GM19239 (cell line): ENCODE results near the gene SRF.

Experiments used
- DNase-seq: peaks from one replicate; pipeline ENCODE4 v3.0.0; 2011; ENCODE audit warnings: low spot score; ENCODE audit not compliant: insufficient read length
- FAIRE-seq: peaks from 2 replicates; lab custom pipeline; 2011; peaks lifted over from hg19 to GRCh38; lab: Jason Lieb, UNC

Gene SRF

DNA sequence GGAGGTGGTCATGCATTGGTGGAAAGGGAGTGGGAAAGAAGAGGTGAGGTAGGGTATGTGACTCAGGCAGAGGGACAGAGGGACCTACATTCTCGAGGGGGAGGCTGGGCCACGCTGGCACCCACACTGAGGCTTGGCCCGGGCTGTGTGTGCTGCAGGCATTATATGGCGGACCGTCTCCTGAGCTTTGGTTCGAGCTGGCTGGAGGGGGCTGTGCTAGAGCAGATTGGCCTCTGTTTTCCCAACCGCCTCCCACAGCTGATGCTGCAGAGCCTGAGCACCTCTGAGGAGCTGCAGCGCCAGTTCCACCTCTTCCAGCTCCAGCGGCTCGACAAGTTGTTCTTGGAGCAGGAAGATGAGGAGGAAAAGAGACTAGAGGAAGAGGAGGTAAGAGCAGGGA is 34.8 kb downstream of the SRF start:
- FAIRE-seq (no peak), DNase-seq (no peak)

DNA sequence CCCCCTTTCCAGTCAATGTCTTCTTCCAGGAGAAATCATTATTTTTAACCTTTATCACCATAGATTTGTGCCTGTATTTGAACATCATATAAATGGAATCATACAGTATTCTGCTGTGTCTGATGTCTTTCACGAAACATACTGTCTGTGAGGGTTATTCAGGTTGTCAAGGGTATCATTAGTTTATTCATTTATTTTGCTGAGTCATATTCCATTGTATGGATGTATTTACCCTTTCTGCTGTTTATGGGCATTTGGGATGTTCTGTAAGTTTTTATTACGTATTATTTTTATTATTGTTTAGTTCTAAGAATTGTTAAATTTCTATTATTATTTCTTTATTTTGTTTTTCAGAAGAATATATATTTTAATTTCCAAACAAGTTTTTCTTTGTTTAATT is 36.2 kb downstream of the SRF start:
- DNase-seq, result no peak
- no peak for FAIRE-seq

GRCh38 chr6:43211955-43212354 is 40.9 kb downstream of the SRF start:
- no peak for FAIRE-seq
- no peak for DNase-seq

- FAIRE-seq (no peak), DNase-seq (no peak)
Observed at GRCh38 chr6:43213431-43213830, 42.4 kb downstream of the SRF start.

GRCh38 chr6:43215066-43215465 is 44.0 kb downstream of the SRF start:
- DNase-seq (no peak), FAIRE-seq (no peak)

DNA sequence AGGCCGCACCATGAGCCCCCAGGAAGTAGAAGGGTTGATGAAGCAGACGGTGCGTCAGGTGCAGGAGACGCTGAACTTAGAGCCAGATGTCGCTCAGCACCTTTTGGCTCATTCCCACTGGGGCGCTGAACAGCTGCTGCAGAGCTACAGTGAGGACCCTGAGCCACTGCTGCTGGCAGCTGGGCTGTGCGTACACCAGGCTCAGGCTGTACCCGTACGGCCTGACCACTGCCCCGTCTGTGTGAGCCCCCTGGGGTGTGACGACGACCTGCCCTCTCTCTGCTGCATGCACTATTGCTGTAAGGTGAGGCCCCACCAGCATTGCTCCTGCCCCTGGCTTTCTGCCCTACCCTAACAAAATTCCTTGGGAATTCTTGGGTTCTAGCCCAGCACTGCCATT is 45.1 kb downstream of the SRF start:
- DNase-seq (no peak), FAIRE-seq (no peak)

GRCh38 chr6:43217351-43217750 is 46.3 kb downstream of the SRF start:
- DNase-seq (no peak), FAIRE-seq (no peak)

DNA sequence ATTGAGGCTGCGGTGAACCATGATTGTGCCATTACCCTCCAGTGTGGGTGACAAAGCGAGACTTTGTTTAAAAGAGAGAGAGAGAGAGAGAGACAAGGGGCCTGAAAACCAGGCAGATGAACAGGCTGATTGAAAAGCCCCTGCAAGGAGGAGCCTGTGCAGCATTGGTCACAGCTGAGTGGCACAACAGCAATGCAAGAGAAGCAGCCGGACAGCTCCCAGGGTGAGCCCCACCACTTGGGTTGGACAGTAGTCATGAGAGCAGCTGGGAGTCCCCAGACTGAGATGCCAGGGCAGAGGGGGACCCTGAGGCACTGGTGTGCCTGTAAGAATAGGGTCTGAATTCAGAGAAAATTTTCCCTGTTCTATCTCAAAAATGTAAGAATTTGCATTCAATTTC is 48.0 kb downstream of the SRF start:
- no peak for DNase-seq
- FAIRE-seq, result no peak

DNA sequence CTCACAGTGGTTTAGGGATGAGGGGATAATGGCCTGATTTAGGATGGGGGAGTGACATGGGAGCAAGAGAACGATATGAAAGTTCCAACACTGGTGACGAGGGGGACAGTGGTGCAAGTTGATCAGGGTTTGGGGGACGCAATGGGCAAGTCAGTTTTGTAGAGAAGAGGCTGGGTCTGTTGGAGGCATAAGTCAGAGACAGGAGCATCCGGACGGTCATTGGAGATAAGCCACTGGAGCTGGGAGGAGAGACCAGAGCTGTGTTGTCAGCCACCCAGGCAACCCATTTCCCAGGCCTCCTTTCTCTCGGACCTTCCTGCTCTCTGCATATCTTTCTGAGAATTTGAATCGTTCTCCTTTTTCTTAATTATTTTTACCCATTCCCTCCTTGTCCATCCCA is 48.7 kb downstream of the SRF start:
- FAIRE-seq, result no peak
- no peak for DNase-seq

DNA sequence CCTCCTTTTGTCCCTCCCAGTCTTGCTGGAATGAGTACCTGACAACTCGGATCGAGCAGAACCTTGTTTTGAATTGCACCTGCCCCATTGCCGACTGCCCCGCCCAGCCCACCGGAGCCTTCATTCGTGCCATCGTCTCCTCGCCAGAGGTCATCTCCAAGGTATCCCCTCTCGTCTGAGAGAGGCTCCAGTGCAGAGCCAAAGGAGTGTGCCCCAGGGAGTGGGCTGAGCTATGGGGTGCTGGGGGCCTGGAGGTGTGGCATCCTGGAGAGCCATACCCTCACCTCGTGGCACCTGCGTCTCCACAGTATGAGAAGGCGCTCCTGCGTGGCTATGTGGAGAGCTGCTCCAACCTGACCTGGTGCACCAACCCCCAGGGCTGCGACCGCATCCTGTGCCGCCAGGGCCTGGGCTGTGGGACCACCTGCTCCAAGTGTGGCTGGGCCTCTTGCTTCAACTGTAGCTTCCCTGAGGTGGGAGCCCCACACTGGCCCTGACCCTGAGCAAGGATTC is 49.4 kb downstream of the SRF start:
- no peak for DNase-seq
- FAIRE-seq, result no peak

- DNase-seq (no peak), FAIRE-seq (no peak)
Observed at GRCh38 chr6:43221046-43221972, 50.2 kb downstream of the SRF start.

GRCh38 chr6:43222418-43223059 is 51.5 kb downstream of the SRF start:
- FAIRE-seq, result no peak
- no peak for DNase-seq

DNA sequence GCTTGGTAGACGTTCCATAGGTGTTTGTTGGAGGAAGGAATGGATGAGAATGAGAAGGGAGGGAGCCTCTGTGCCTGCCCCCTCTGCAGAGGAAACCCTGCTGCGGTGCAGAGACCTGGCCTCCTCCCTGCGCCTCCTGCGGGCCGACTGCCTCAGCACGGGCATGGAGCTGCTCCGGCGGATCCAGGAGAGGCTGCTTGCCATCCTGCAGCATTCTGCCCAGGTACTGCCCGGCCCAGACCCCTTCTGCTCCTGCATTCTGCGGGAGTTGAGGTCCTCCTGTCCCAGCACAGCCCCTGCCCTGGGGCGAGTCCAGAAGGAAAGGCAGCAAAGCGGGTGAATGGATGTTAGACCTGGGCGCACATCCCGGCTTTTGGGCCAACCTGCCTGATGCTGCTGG is 52.1 kb downstream of the SRF start:
- no peak for FAIRE-seq

GRCh38 chr6:43226192-43226851 is 55.3 kb downstream of the SRF start:
- FAIRE-seq (no peak), DNase-seq (no peak)

More for the DNA sequence above, 52.1 kb downstream of the SRF start:
- DNase-seq, result no peak

- DNase-seq, result peak; percentile 87
- FAIRE-seq, result peak; percentile 62
Observed at GRCh38 chr6:43228951-43229802, 58.1 kb downstream of the SRF start, which contains the start of gene DNPH1. DNPH1 (minus strand) TSS chr6:43229481; CDS start chr6:43229456, 25 bp downstream.

DNA sequence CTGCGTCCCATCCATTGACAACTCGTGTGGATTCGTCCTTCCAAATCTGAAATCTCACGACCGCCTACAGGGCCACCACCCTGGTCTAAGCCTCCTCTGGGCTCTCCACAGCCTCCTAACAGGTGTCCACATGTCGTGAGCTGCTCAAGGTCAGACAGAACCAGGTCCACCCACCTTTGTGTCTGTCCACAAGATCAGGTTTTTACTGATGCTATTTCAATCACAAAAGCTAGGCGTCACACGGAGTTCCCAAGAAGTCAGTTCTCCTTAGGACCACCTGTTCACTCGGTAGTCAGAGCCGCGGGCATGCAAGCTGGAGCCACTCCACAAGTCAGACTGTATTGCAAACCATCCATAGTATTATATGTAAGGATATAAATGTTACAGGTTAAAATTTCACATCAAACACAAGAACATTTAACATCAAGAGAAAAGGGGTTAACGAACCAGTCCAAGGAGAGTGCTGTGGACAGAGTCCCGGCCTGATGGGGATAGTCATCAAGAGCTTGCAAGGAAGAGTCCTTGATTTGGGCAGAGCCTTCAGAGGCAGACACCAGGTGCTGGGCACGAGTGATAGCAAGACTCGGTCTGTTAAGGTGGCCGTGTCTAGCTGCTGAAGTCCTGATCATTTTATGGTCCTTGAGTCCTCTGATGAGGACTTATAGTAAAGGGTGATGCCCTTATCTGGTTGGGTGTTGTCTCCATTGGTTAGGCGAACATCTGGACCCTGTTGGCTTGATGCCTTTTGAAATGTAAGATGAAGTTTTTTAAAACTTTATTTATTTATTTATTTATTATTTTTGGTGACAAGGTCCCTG is 58.9 kb downstream of the SRF start:
- FAIRE-seq, result no peak

GRCh38 chr6:43231053-43231452 is 60.0 kb downstream of the SRF start:
- FAIRE-seq (no peak), DNase-seq (no peak)

More for the DNA sequence above, 58.9 kb downstream of the SRF start:
- no peak for DNase-seq
